GM21423 (cell line): Measurements from ENCODE around the gene NUF2.
"Not testable (repeated sequence)": the region's sequence is repeated elsewhere in the genome, so short reads cannot be mapped to it uniquely, and the experiment has no call there.

Source experiments
- ATAC-seq: cut with Tn5 transposase; IDR thresholded peaks from one replicate; pipeline ENCODE4 v1.9.1; 2021; ENCODE audit warnings: mild to moderate bottlenecking, moderate library complexity; ENCODE audit not compliant: unreplicated experiment

NUF2 gene

DNA sequence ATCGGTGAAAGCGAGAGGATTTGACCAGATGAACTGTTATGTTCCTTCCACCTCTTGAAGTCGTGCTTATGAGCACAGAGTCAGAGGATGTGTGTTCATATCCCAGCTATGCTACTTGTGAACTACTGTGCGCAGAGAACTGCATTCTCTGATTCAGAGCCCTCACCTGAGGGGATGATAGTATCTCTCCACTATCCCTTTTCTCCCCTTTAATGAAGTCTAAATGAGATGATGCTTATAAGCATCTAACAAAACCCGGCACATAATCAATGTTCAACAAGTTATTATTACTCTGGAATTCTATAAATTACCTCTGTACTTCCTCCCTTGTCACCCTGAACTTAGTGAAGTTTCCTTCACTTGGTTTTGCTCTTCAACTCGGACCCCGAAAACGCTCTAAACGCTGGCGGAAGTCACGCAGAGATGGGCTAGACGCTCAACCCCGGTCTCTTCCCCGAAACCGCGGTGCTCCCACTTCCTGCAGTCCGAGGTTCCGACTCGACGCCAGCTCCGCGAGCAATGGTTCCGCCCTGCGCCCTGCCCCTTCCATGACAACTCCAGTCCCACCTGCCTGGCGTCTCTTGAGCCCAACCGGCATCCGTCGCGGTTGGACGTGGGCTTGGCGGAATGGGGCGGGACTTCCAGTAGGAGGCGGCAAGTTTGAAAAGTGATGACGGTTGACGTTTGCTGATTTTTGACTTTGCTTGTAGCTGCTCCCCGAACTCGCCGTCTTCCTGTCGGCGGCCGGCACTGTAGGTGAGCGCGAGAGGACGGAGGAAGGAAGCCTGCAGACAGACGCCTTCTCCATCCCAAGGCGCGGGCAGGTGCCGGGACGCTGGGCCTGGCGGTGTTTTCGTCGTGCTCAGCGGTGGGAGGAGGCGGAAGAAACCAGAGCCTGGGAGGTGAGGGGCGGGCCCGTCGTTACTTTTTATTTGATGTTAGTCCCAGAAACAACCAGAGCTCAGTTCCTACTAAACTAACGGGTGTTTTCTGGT, at the start of gene NUF2:
NUF2 (plus strand) TSS at position 644 of the 995 bp plus-strand sequence. CDS start 4,098 bp downstream, outside the sequence.
- ATAC-seq = peak; percentile 98

DNA sequence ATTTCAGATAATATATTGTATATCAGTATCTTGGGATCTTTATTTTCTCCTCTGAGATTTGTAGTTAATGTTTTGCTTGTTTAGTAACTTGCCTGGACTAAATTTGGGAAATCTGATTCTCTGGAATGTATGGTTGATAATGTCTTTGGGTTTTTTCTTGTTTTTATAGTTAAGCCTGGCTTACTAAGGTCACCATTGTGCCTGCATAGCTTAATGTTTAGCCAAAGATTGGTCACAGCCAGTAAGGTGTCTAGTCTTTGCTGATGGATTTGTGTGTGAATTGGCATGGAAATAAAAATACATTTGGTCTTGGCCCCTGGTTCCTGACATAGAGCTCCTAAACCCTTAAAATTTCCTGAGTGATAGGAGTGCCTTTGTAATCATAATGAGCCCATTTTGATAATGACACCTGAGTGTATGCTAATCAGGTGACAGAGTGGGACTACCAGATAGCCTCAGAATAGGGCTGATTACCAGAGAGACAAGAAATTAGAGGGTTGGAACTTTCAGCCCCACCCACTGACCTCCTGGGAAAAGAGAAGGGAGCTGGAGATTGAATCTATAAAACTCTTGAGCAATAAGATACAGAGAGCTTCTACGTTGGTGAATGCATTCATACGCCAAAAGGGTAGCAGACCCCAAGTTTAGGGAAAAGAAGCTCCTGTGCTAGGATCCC, 47.9 kb upstream of the NUF2 start:
- no peak for ATAC-seq

DNA sequence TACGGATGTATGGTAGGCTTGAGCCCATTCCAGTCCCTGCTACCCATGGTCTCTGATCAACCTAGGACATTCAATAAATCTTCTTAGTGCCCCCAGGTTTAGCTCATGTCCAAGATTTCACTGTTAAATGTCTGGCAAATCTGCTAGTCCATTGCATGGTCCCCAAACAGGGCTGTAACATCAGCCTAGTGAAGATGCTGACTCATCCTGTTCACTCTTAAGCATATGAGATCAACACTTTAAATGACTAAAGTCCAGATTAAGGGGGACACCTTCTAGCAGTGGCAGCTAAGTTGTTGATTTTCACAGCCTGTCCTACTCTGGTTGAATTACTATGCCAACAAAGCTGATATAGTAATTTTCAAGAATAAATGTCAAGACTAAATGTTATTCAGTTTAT, 46.5 kb upstream of the NUF2 start:
- no peak for ATAC-seq

DNA sequence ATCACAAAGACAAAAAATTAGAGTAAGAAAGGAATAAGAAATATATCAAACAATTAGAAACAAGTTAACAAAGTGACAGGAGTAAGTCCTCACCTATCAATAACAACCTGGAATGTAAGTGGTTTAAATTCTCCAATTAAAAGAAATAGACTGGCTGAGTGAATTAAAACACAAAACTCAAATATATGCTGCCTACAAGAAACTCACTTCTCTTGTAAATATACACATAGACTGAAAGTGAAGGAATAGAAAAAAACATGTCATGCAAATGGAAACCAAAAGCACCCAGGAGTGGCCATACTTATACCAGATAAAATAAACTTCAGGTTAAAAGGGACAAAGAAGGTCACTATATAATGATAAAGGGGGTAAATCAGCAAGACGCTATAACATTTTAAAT, 43.2 kb upstream of the NUF2 start:
- ATAC-seq = no peak

DNA sequence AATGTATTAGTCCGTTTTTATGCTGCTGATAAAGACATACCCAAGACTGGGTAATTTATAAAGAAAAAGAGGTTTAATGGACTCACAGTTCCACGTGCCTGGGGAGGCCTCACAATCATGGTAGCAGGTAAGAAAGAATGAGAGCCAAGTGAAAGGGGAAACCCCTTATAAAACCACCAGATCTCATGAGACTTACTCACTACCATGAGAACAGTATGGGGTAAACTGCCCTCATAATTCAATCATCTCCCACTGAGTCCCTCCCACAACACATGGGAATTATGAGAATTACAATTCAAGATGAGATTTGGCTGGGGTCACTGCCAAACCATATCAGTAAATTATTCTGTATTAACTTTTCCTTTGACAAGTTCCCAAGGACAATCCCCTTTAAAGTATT, 36.9 kb upstream of the NUF2 start:
- ATAC-seq = not testable (repeated sequence)

DNA sequence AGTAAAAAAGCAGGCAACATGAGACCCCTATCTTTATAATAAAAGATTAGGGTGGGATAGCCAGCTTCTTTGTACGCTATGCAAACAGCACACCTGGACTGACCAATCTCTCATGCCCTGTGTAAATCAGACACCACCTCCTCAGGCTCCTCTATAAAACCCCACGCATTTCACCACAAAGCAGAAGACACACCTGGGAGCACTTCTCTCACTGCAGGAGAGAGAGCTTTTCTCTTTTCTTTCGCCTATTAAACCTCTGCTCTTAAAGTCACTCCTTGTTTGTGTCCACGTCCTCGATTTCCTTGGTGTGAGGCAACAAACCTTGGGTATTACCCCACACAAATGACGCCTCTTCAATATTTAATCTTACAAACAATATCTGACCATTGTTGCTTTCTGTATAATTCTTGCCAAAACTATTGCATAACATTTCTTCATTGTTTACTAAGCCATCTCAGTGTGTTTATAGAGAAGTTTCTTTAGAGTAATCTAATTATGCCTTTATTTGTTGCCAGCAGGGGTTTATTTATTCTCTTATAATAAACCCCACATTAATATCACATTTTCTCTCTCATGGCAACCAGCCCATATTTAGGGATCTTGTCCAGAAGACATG, 31.6 kb upstream of the NUF2 start:
- no peak for ATAC-seq

DNA sequence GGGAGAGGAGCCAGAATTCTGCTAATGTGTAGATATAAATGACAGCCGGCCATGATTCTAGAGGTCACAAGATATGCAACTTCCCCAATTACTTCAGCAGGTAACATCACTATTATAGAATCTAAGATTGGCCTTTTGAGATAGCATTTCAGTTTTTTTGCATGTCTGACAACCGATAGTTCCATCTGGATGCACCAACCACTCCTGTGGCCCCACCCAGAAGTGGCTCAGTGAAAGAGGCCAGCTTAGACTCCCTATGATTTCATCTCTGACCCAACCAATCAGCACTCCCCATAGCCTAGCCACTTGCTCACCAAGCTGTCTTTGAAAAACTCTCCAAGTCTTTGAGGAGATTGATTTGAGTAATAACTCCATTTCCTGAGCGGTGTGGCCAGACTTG, 30.3 kb upstream of the NUF2 start:
- ATAC-seq = no peak

DNA sequence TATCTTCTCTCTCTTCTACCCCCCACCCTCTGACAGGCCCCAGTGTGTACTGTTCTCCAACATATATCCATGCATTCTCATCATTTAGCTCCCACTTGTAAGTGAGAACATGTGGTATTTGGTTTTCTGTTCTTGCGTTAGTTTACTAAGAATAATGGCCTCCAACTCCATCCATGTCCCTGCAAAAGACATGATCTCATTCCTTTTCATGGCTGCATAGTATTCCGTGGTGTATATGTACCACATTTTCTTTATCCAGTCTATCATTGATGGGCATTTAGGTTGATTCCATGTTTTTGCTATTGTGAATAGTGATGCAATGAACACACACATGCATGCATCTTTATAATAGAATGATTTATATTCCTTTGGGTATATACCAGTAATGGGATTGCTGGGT, 29.6 kb upstream of the NUF2 start:
- ATAC-seq = not testable (repeated sequence)

DNA sequence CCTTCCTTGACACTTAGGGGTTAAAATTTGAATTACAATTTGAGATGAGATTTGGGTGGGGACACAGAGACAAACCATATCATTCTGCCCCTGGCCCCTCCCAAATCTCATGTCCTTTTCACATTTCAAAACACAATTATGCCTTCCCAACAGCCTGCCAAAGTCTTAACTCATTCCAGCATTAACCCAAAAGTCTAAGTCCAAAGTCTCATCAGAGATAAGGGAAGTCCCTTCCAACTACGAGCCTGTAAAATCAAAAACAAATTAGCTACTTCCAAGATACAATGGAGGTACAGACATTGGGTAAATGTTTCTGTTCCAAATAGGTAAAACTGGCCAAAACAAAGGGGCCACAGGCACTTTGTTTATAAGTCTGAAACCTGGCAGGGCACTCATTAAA, 28.3 kb upstream of the NUF2 start:
- not testable (repeated sequence) for ATAC-seq

DNA sequence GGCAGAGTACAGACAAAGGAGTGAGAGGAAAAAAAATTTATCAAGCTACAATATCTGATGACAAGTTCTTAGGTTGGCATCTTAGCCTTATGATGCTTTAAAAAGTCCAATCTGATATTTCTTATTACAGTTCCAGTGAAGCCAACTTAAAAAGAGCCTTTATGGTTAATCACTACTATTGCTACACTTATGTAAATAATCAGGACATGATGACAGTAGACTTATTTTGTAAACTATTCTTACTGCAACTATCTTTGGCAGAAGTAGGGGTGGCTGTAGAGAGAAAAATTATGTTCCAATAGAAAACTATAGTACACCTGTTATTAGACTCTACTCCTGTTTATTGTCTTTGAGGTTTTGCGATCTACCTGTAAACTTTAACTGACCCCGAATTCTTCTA, 25.8 kb upstream of the NUF2 start:
- ATAC-seq = no peak

DNA sequence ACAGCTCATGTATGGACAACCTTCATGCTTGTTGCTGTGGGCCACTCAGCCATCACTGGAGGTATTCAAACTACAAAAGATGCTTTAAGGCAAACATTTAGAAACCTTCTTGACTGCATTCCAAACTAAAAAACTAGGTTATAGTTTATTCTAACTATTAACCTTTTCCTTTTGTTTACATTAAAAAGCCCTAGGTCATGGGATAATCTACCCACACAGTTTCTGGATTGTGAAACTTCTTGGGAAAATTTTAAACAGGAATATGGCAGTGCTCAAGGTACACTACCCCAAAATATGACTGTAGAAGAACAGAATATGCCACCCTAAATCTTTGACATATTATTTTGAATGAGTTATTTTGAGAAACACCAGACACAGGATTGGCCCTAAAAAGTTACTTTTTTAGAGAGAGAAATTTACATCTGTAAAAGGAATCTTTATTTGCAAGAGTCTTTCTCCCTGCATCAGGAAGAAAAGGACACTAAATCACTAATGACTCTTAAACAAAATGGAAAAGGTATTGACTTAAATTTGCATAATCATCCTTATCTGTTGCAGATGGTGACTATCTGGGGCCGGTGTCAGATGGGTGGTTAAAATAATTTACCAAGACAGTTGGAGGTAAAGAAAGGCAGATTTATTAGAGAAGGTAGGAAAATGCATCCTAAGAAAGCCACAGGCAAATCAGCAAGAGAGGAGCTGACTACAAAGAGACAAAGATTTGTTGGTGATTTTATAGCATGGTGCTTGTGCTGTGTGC, 25.1 kb upstream of the NUF2 start:
- no peak for ATAC-seq

DNA sequence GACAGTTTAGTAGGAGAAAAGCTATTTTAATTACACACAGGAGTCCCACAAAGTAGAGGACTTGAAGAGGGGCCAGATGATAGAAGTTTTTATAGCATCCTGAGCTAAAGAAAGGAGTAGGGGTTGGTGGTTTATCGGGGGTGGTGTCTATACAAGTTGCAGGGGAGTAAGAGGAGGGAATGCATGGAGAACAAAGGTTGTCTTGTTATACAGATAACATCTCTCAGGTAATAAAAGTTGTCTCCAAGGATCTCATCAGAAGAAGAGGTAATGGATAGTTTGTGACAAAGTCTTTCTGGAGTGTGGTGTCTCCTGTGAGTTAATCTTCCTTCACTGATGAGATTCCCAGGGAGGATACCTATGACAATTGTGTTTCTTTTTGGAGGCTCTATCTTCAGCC, 23.4 kb upstream of the NUF2 start:
- ATAC-seq = no peak

DNA sequence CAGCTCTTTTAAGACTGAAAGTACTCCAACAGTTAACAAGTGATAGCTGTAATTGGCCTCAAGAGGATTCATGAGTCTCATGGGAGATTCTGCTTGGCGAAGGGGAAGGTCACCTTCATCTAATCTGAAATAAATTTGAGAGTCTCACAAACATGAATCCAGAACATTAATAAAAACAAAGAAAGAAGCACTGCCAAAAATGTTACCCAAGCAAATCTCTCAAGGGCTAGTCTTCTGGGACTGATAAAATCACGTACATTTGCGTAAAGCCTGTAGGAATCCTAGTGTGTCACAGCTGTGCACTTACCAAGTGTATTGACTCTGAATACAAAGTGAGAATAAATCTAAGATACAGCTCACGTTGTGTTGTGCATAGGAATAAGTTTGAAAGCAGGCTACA, 21.2 kb upstream of the NUF2 start:
- no peak for ATAC-seq

DNA sequence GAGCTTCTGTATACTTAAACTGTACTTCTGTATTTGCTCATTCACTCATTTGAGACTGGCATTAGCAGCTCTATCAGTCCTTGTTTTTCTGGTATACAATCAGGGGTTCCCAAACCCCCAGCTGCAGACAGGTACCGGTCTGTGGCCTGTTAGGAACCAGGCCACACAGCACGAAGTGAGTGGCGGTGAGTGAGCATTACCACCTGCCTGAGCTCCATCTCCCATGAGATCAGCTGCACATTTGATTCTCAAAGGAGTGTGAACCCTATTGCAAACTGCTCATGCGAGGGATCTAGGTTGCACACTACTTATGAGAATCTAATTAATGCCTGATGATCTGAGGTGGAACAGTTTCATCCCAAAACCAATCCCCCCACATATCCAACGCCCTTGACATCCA, 18.2 kb upstream of the NUF2 start:
- ATAC-seq = no peak

DNA sequence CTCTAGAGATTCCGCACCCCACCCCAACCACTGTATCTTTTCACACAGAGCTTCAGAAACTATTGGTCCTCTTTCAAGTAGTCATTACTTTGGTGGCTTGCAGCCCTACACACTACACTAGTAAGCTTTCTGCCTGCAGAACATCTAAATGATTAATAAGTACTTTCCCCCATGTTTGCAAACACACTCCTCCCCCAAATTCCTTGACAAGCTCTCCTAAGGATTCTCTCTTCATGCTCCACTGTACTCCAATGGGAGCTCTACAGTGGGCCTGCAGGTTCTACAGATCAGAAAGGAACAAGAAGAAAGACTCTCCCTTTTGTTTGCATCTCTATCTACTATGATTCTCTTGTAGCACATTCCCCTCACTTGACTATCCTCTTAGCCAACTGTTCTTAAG, 16.3 kb upstream of the NUF2 start:
- no peak for ATAC-seq

DNA sequence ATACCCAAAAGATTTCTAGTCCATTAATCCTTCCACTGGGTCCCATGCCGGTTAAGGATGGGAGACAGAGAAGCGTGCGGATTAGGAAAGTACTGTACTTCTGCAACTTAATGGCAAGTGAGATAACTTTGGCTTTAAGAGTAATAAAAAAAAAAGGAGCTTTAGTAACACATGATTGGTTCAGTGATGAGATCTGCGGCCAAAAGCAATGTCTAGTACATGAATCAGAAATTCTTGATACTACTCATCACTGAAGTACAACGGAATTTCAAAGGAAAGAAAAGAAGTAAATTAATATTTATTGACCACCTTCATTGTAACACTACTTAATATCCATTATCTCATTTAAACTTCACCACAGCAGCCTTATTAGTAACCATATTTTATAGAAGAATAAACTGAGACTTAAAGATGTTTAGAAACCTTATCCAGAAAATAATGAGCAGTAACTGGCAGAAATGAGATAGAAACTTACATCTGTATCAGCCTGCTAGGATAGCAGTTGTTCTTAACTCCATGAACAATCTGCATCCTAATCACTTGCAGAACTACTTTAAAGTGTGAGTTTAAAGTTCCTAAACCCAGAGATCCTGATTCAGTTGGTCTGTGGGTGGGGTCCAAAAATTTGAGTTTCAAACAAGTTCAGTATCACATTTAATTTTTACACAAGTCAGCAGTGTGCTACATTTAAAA, 14.1 kb upstream of the NUF2 start:
- no peak for ATAC-seq

DNA sequence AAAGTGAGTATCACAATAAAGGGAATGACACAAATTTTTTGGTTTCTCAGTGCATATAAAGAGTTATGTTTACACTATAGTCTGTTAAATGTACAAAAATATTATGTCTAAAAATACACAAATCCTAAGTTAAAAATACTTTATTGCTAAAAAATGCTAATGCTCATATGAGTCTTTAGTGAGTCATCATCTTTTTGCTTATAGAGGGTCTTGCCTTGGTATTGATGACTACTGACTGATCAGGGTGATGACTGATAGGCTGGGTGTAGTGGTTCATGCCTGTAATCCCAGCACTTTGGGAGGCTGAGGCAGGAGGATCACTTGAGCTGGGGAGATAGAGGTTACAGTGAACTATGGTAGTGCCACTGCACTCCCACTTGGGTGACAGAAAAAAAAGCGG, 12.9 kb upstream of the NUF2 start:
- no peak for ATAC-seq

DNA sequence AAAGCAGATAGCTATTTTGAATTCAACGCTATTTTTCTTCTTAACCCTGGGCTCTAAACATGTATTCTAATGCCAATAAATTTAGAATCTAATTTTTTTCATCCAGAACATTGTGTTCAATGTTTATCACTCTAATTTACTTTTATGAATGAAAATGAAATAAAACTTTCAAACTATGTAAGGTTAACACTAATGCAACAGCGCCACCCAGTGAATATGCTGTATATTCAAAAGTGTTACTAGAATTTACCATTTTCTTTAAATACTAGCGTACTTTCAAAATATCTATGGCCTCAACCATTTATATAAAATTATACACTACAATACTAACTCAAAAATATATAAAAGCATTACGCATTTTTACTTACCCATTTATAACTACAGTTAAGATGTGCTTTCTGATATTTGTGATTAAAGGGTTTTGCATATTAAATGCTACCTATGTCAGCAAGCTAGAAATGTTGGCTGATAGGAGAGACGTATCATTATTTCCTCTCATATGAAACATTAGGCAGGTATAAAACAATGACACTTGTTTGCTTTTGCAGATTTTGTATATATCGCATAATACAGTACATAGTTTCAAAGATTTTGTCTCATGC, 5.9 kb upstream of the NUF2 start:
- ATAC-seq = peak; percentile 46

DNA sequence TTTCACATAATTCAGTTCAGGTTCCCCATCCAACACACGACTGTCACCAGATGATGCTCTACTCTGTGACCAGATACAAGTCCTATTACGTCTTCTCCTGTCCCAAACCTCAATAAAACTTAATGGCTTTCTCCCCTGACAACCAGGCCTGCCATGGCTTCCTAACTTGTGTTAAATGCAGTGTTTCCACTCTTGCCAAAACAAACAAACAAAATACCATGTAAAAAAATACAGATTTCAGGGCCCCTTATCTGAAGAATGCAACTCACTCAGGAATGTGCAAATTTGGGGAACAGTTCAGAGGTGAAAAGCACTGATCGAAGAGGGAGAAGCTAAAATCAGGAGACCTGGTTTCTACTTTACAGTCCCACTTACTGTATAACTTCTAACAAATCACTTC, 863 bp upstream of the NUF2 start:
- no peak for ATAC-seq

DNA sequence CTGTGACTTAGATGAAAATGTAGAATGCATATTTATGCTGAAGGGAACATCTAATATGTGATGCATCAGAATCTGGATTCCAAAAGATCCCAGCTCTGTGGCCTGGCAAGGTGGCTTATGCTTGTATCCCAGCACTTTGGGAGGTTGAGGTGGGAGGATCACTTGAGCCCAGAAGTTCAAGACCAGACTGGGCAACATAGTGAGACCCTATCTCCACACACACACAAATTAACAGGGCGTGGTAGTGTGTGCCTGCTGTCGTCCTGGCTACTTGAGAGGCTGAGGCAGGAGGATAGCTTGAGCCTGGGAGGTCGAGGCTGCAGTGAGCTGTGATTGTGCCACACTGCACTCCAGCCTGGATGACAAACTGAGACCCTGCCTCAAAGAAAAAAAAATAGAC, 1.6 kb downstream of the NUF2 start:
- ATAC-seq = not testable (repeated sequence)
